ENCODE data around the gene ZNF609.
"Not testable (repeated sequence)": the region's sequence is repeated elsewhere in the genome, so short reads cannot be mapped to it uniquely, and the experiment has no call there.

The ZNF609 gene

GRCh38 chr15:64640146-64640871, 179.9 kb downstream of the ZNF609 start:
- DNase-seq (ENCODE audit: low read depth), result no peak
- TF ChIP-seq CTCF (IDR thresholded peaks at IDR 0.05; ENCODE audit: control insufficient read depth, extremely low read depth, insufficient read depth), result no peak
- no peak overlapping the region for H3K4me3 ChIP-seq (ENCODE audit: low read depth, low read length)

- no peak for DNase-seq (ENCODE audit: low read depth)
- TF ChIP-seq CTCF (IDR thresholded peaks at IDR 0.05; ENCODE audit: control insufficient read depth, extremely low read depth, insufficient read depth), result no peak
- no peak overlapping the region for H3K4me3 ChIP-seq (ENCODE audit: low read depth, low read length)
Observed at GRCh38 chr15:64642875-64643274, 182.5 kb downstream of the ZNF609 start.

GRCh38 chr15:64643685-64644084, 183.3 kb downstream of the ZNF609 start:
- no peak for TF ChIP-seq CTCF (IDR thresholded peaks at IDR 0.05; ENCODE audit: control insufficient read depth, extremely low read depth, insufficient read depth)
- no peak overlapping the region for H3K4me3 ChIP-seq (ENCODE audit: low read depth, low read length)
- DNase-seq (ENCODE audit: low read depth), result no peak

- not testable (repeated sequence) for H3K4me3 ChIP-seq (ENCODE audit: low read depth, low read length); DNase-seq (ENCODE audit: low read depth)
Observed at GRCh38 chr15:64644811-64645210, 184.4 kb downstream of the ZNF609 start.

- no peak for DNase-seq (ENCODE audit: low read depth)
- TF ChIP-seq CTCF (IDR thresholded peaks at IDR 0.05; ENCODE audit: control insufficient read depth, extremely low read depth, insufficient read depth), result no peak
- H3K4me3 ChIP-seq (ENCODE audit: low read depth, low read length), result no peak overlapping the region
Observed at GRCh38 chr15:64645995-64646394, 185.6 kb downstream of the ZNF609 start.

GRCh38 chr15:64647367-64647766, 187.0 kb downstream of the ZNF609 start:
- no peak for TF ChIP-seq CTCF (IDR thresholded peaks at IDR 0.05; ENCODE audit: control insufficient read depth, extremely low read depth, insufficient read depth)
- no peak overlapping the region for H3K4me3 ChIP-seq (ENCODE audit: low read depth, low read length)
- DNase-seq (ENCODE audit: low read depth), result no peak

- H3K4me3 ChIP-seq (ENCODE audit: low read depth, low read length), result no peak overlapping the region
- TF ChIP-seq CTCF (IDR thresholded peaks at IDR 0.05; ENCODE audit: control insufficient read depth, extremely low read depth, insufficient read depth), result no peak
- no peak for DNase-seq (ENCODE audit: low read depth)
Observed at GRCh38 chr15:64650552-64650951, 190.2 kb downstream of the ZNF609 start.
